ENCODE measurements around the gene IGSF11. TPM values are rescaled to one million over a fixed set of nuclear protein-coding genes. Genes with fewer than 3 reads are reported as not detected.
A peak's percentile ranks its signal among the peaks of the same experiment; 100 is the strongest.
"Not testable (repeated sequence)": the region's sequence is repeated elsewhere in the genome, so short reads cannot be mapped to it uniquely, and the experiment has no call there.

The IGSF11 gene
- total RNA-seq, 2 donors from 2014 or later, result 3.9 to 6.0 TPM

DNA sequence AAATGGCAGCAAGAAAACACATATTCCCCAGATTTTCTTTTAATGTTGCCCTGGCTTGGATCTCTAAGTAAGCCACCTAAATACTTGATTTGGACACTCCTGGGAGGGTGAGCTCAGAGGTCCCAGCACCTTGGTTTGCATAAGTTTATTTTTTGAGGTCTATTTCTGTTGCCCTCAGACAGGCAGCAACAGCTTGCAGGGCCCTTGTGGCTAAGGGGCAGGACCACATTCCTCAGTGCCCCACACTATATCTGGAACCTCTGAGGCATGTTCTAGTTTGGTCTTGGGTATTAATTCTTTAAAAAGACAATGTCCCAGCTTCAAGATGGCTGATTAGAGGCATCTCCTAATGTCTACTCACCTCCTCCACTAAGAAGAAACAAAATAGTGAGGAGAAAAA, 57.5 kb downstream of the IGSF11 start:
- H3K36me3 ChIP-seq (ENCODE audit: control insufficient read depth, insufficient read depth, low read length), result no peaks in the 10 kb centered on the region
- peaks cover 17% of the 10 kb centered on the region for H3K27me3 ChIP-seq (ENCODE audit: control insufficient read depth, insufficient read depth, low read length, poor library complexity, severe bottlenecking)
- H3K9me3 Mint-ChIP-seq, result no peaks in the 10 kb centered on the region
- peaks cover 9% of the 10 kb centered on the region for H3K27me3 Mint-ChIP-seq (ENCODE audit: insufficient read depth)
- H3K27ac ChIP-seq (ENCODE audit: low read depth, low read length), result no peak overlapping the region
- no peak overlapping the region for H3K4me3 Mint-ChIP-seq
- no peak for DNase-seq
- H3K9me3 ChIP-seq (ENCODE audit: control insufficient read depth, low read length), result no peaks in the 10 kb centered on the region
- H3K9ac ChIP-seq (ENCODE audit: extremely low read depth, low read length, poor library complexity, severe bottlenecking), result no peak overlapping the region
- H3K27ac Mint-ChIP-seq, result no peak overlapping the region
- H3K4me1 Mint-ChIP-seq, result peaks cover 16% of the 10 kb centered on the region
- no peak overlapping the region for H3K4me3 ChIP-seq (ENCODE audit: low read length)
- TF ChIP-seq CTCF (conservative IDR thresholded peaks at IDR 0.05), result no peak
- no peaks in the 10 kb centered on the region for H3K36me3 Mint-ChIP-seq (ENCODE audit: low read depth)
- H3K4me1 ChIP-seq (ENCODE audit: control insufficient read depth, insufficient read depth, low read length), result no peaks in the 10 kb centered on the region

DNA sequence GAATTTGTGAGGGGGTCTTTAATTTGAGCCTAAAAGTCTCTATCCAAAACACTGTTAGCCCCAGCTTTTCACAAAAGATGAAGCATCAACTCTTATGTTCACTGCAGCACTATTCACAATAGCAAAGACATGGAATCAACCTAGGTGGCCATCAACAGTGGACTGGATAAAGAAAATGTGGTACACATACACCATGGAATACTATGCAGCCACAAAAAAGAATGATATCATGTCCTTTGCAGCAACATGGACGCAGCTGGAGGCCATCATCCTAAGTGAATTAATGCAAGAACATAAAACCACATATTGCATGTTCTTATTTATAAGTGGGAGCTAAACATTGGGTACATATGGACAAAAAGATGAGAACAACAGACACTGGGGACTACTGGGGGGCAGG, 59.2 kb downstream of the IGSF11 start:
- not testable (repeated sequence) for H3K4me1 ChIP-seq (ENCODE audit: control insufficient read depth, insufficient read depth, low read length); H3K9me3 ChIP-seq (ENCODE audit: control insufficient read depth, low read length); H3K27ac ChIP-seq (ENCODE audit: low read depth, low read length); H3K9me3 Mint-ChIP-seq; DNase-seq; H3K27ac Mint-ChIP-seq; H3K9ac ChIP-seq (ENCODE audit: extremely low read depth, low read length, poor library complexity, severe bottlenecking); H3K36me3 Mint-ChIP-seq (ENCODE audit: low read depth); H3K36me3 ChIP-seq (ENCODE audit: control insufficient read depth, insufficient read depth, low read length); H3K27me3 Mint-ChIP-seq (ENCODE audit: insufficient read depth); H3K4me3 ChIP-seq (ENCODE audit: low read length); H3K4me3 Mint-ChIP-seq
- H3K27me3 ChIP-seq (ENCODE audit: control insufficient read depth, insufficient read depth, low read length, poor library complexity, severe bottlenecking), result peaks cover 17% of the 10 kb centered on the region
- H3K4me1 Mint-ChIP-seq, result peaks cover 16% of the 10 kb centered on the region
- WGBS, 2 experiments (ENCODE audit: insufficient coverage in 1 of 2, insufficient read length in 1 of 2), result 100% methylated on average over 1 of the region's 1 CpG; no CpG with 5 or more reads in 1 of the 2 experiments

- H3K9me3 ChIP-seq (ENCODE audit: control insufficient read depth, low read length), result no peaks in the 10 kb centered on the region
- H3K27me3 Mint-ChIP-seq (ENCODE audit: insufficient read depth), result peaks cover 9% of the 10 kb centered on the region
- no peak overlapping the region for H3K9ac ChIP-seq (ENCODE audit: extremely low read depth, low read length, poor library complexity, severe bottlenecking)
- no peak overlapping the region for H3K4me3 Mint-ChIP-seq
- no peaks in the 10 kb centered on the region for H3K36me3 Mint-ChIP-seq (ENCODE audit: low read depth)
- WGBS, 2 experiments (ENCODE audit: insufficient coverage in 1 of 2, insufficient read length in 1 of 2), result 75 to 88% methylated on average over 6 of the region's 6 CpGs
- H3K9me3 Mint-ChIP-seq, result no peaks in the 10 kb centered on the region
- TF ChIP-seq CTCF (conservative IDR thresholded peaks at IDR 0.05), result no peak
- no peak overlapping the region for H3K4me3 ChIP-seq (ENCODE audit: low read length)
- DNase-seq, result no peak
- H3K4me1 ChIP-seq (ENCODE audit: control insufficient read depth, insufficient read depth, low read length), result no peaks in the 10 kb centered on the region
- H3K27me3 ChIP-seq (ENCODE audit: control insufficient read depth, insufficient read depth, low read length, poor library complexity, severe bottlenecking), result peaks cover 24% of the 10 kb centered on the region
- no peaks in the 10 kb centered on the region for H3K36me3 ChIP-seq (ENCODE audit: control insufficient read depth, insufficient read depth, low read length)
- no peak overlapping the region for H3K27ac ChIP-seq (ENCODE audit: low read depth, low read length)
- peaks cover 16% of the 10 kb centered on the region for H3K4me1 Mint-ChIP-seq
- H3K27ac Mint-ChIP-seq, result no peak overlapping the region
Observed at GRCh38 chr3:118974356-118975097, 60.1 kb downstream of the IGSF11 start.

GRCh38 chr3:118973050-118973449, 61.6 kb downstream of the IGSF11 start:
- peaks cover 16% of the 10 kb centered on the region for H3K4me1 Mint-ChIP-seq
- DNase-seq, result peak; percentile 49
- Histone ChIP-seq H3K9me3 (ENCODE audit: control insufficient read depth, low read length) (no peaks in the 10 kb centered on the region), H3K27ac (ENCODE audit: low read depth, low read length) (no peak overlapping the region), H3K4me1 (ENCODE audit: control insufficient read depth, insufficient read depth, low read length) (no peaks in the 10 kb centered on the region), H3K9ac (ENCODE audit: extremely low read depth, low read length, poor library complexity, severe bottlenecking) (no peak overlapping the region), H3K36me3 (ENCODE audit: control insufficient read depth, insufficient read depth, low read length) (no peaks in the 10 kb centered on the region), H3K27me3 (ENCODE audit: control insufficient read depth, insufficient read depth, low read length, poor library complexity, severe bottlenecking) (peaks cover 38% of the 10 kb centered on the region), H3K4me3 (ENCODE audit: low read length) (no peak overlapping the region)
- H3K36me3 Mint-ChIP-seq (ENCODE audit: low read depth), result no peaks in the 10 kb centered on the region
- H3K4me3 Mint-ChIP-seq, result no peak overlapping the region
- H3K27me3 Mint-ChIP-seq (ENCODE audit: insufficient read depth), result peaks cover 7% of the 10 kb centered on the region
- H3K9me3 Mint-ChIP-seq, result no peaks in the 10 kb centered on the region
- WGBS, 2 experiments (ENCODE audit: insufficient coverage in 1 of 2, insufficient read length in 1 of 2), result 89 to 92% methylated on average over 3 of the region's 3 CpGs
- H3K27ac Mint-ChIP-seq, result no peak overlapping the region
- TF ChIP-seq CTCF (conservative IDR thresholded peaks at IDR 0.05), result no peak
